CD14-positive monocyte (primary cell): ENCODE results near the gene PSMD1. TPM values are rescaled to one million over a fixed set of nuclear protein-coding genes. Genes with fewer than 3 reads are reported as not detected.

Experiments
- DNase-seq, 3 donors: peaks; one replicate each; pipeline ENCODE4 v3.0.0-alpha.2; 2011 to 2022
- H2AFZ ChIP-seq: 2 replicates; pipeline ENCODE4 v1.6.0; 2012; ENCODE audit warnings: mild to moderate bottlenecking, low read depth, low read length, inconsistent platforms; ENCODE audit not compliant: insufficient read depth, poor library complexity, severe bottlenecking
- H3K27ac ChIP-seq, 2 donors: 1 replicate in 1 of 2; 2 replicates in 1 of 2; pipeline ENCODE4 v1.5.1; 2012 to 2013; ENCODE audit warnings: low read length in 2 of 2, control low read depth in 1 of 2, inconsistent platforms in 1 of 2, low read depth in 1 of 2, mild to moderate bottlenecking in 1 of 2
- H3K27me3 ChIP-seq, 2 donors: one replicate each; pipeline versions ENCODE4 v1.6.0 to v1.6.1; 2011 to 2013; ENCODE audit warnings: low read length in 2 of 2; ENCODE audit not compliant: control insufficient read depth in 2 of 2, insufficient read depth in 2 of 2
- H3K36me3 ChIP-seq, 2 donors: replicated peaks in 1 of 2; 1 replicate in 1 of 2; 2 replicates in 1 of 2; pipeline versions ENCODE4 v1.5.1 to v1.6.1; 2012 to 2013; ENCODE audit warnings: low read length in 2 of 2, control low read depth in 1 of 2, inconsistent platforms in 1 of 2, mild to moderate bottlenecking in 1 of 2; ENCODE audit not compliant: insufficient read depth in 2 of 2, control insufficient read depth in 1 of 2
- H3K4me1 ChIP-seq, 2 donors: 1 replicate in 1 of 2; 2 replicates in 1 of 2; pipeline versions ENCODE4 v1.5.1 to v1.6.1; 2012 to 2013; ENCODE audit warnings: low read length in 2 of 2, control low read depth in 1 of 2, inconsistent platforms in 1 of 2, mild to moderate bottlenecking in 1 of 2, moderate library complexity in 1 of 2; ENCODE audit not compliant: insufficient read depth in 2 of 2, control insufficient read depth in 1 of 2
- H3K4me2 ChIP-seq: replicated peaks from 2 replicates; pipeline ENCODE3; 2012; ENCODE audit warnings: low read length, moderate library complexity, mild to moderate bottlenecking; ENCODE audit not compliant: poor library complexity, severe bottlenecking; ENCODE audit errors: extremely low read depth
- H3K4me3 ChIP-seq, 3 experiments: fragments of 200-600 bp in 1 of 3; sonication (generic) in 1 of 3; replicated peaks in 1 of 3; 1 replicate in 2 of 3; 2 replicates in 1 of 3; pipeline ENCODE4 v1.5.1; 2011 to 2013; ENCODE audit warnings: low read length in 3 of 3, mild to moderate bottlenecking in 3 of 3, control low read depth in 2 of 3, low read depth in 2 of 3, inconsistent platforms in 1 of 3, moderate library complexity in 1 of 3
- H3K79me2 ChIP-seq: 2 replicates; pipeline ENCODE4 v1.6.0; 2012; ENCODE audit warnings: mild to moderate bottlenecking, control low read depth, inconsistent platforms, low read length, moderate library complexity; ENCODE audit not compliant: insufficient read depth
- H3K9ac ChIP-seq: 2 replicates; pipeline ENCODE4 v1.6.0; 2017; ENCODE audit warnings: low read length, mild to moderate bottlenecking; ENCODE audit not compliant: insufficient read depth, poor library complexity, severe bottlenecking
- H3K9me3 ChIP-seq, 2 donors: replicated peaks in 1 of 2; 1 replicate in 1 of 2; 2 replicates in 1 of 2; pipeline versions ENCODE4 v1.5.1 to v1.6.1; 2012 to 2013; ENCODE audit warnings: low read length in 2 of 2, control low read depth in 1 of 2; ENCODE audit not compliant: control insufficient read depth in 1 of 2, insufficient read depth in 1 of 2
- H4K20me1 ChIP-seq: 2 replicates; pipeline ENCODE4 v1.6.0; 2012; ENCODE audit warnings: mild to moderate bottlenecking, low read length, control low read depth, moderate library complexity; ENCODE audit not compliant: insufficient read depth
- H3K27ac Mint-ChIP-seq, 7 donors: one replicate each; pipeline ENCODE4 v1.8.0; 2020; ENCODE audit warnings: mild to moderate bottlenecking in 7 of 7, mixed read lengths in 7 of 7, moderate library complexity in 6 of 7, inconsistent platforms in 2 of 7
- H3K27me3 Mint-ChIP-seq, 3 donors: one replicate each; pipeline ENCODE4 v1.8.0; 2021 to 2022; ENCODE audit warnings: low read depth in 3 of 3, mild to moderate bottlenecking in 3 of 3, mixed read lengths in 3 of 3, moderate library complexity in 3 of 3, inconsistent platforms in 1 of 3
- H3K36me3 Mint-ChIP-seq, 2 donors: one replicate each; pipeline ENCODE4 v1.8.0; 2020; ENCODE audit warnings: mixed read lengths in 2 of 2, inconsistent platforms in 1 of 2, mild to moderate bottlenecking in 1 of 2
- H3K4me1 Mint-ChIP-seq: one replicate; pipeline ENCODE4 v1.8.0; 2020; ENCODE audit warnings: mild to moderate bottlenecking, mixed read lengths
- H3K4me3 Mint-ChIP-seq, 2 donors: one replicate each; pipeline ENCODE4 v1.8.0; 2020; ENCODE audit warnings: mild to moderate bottlenecking in 2 of 2, mixed read lengths in 2 of 2, moderate library complexity in 1 of 2
- H3K9me3 Mint-ChIP-seq, 7 donors: one replicate each; pipeline ENCODE4 v1.8.0; 2020 to 2022; ENCODE audit warnings: mixed read lengths in 7 of 7, mild to moderate bottlenecking in 6 of 7, moderate library complexity in 6 of 7, inconsistent platforms in 2 of 7
- CTCF ChIP-seq: fragments of 200-600 bp; IDR thresholded peaks from one replicate; pipeline ENCODE4 v1.8.0; 2022; ENCODE audit warnings: antibody characterized with exemption, mild to moderate bottlenecking
- WGBS: methylation state at CpG from one replicate; pipeline ENCODE4 v1.1.5; 2013; ENCODE audit warnings: missing lambda C conversion rate; ENCODE audit not compliant: insufficient coverage; 5-methylcytosine and 5-hydroxymethylcytosine counted together
- intact Hi-C, 2 donors: fragments of 100-400 bp; cut with micrococcal nuclease; formaldehyde crosslinking; loops; one replicate each; pipeline versions ENCODE4 v1.15.0 to v1.15.1; 2023
- polyA plus RNA-seq, 3 donors: library from polyadenylated mRNA; depleted of rRNA in 1 of 3; unstranded in 2 of 3; stranded (reverse) in 1 of 3; fragments of 300-500 nt in 2 of 3; fragments of >200 nt in 1 of 3; fragmentation: Illumina TruSeq in 2 of 3; gene quantifications; 1 replicate in 2 of 3; 2 replicates in 1 of 3; pipeline ENCODE4 v1.2.3, GENCODE V29; 2012 to 2021

PSMD1 gene
- polyA plus RNA-seq, 3 donors, result 23.5 to 53.9 (median 37.7) TPM

DNA sequence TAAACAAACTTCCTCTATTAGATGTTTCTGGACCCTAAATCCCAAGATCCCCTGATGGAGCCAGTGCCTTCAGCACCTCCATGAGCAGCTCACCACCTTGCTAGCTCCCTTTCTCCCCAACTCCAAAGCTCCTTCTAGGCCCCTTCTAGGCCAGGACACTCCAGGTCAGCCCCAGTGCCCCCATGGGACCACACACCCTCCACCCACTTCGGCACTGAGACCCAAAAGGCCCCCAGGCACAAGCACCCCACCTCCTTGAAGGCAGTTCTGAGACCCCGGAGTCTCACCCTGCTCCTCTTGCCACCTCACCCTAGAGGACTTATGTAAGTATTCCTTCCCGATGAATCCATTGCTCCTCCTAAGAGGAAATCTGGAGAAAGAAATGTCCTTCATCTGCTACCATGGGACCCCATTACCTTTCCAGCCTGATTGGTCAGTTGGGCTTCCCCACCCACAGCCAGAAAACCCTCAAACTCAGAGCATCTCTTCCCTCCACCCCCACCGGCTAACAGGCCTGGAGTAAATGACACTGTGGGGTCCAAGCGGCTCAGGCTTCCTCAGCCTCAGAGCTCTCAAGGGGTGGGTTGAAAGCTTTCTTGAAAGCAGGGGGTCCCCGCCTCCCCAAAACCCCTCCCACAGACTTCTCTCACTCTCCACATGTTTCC lies 132.0 kb downstream of the PSMD1 start:
- Mint-ChIP-seq H3K36me3 (peaks cover 0 to 2% of the 10 kb centered on the region in 2 donors), H3K4me3 (no peak overlapping the region), H3K27me3 (peaks cover 24 to 26% (median 25%) of the 10 kb centered on the region in 3 donors), H3K27ac (no peak overlapping the region), H3K4me1 (peaks cover 7% of the 10 kb centered on the region), H3K9me3 (no peaks in the 10 kb centered on the region)
- H3K79me2 ChIP-seq, result no peaks in the 10 kb centered on the region
- no peak overlapping the region for H2AFZ ChIP-seq
- no peaks in the 10 kb centered on the region for H3K9me3 ChIP-seq
- peaks cover 0 to 13% of the 10 kb centered on the region in 2 donors for H3K27me3 ChIP-seq
- peaks cover 5% of the 10 kb centered on the region in 2 donors for H3K4me1 ChIP-seq
- H4K20me1 ChIP-seq, result no peaks in the 10 kb centered on the region
- no peaks in the 10 kb centered on the region for H3K36me3 ChIP-seq
- no peak overlapping the region for H3K4me3 ChIP-seq
- TF ChIP-seq CTCF, result no peak
- WGBS, result 91% methylated on average over 3 of the region's 6 CpGs
- intact Hi-C loops, result no loop called here
- H3K9ac ChIP-seq, result no peak overlapping the region
- no peak overlapping the region for H3K4me2 ChIP-seq
- DNase-seq, result no peak
- no peak overlapping the region for H3K27ac ChIP-seq

DNA sequence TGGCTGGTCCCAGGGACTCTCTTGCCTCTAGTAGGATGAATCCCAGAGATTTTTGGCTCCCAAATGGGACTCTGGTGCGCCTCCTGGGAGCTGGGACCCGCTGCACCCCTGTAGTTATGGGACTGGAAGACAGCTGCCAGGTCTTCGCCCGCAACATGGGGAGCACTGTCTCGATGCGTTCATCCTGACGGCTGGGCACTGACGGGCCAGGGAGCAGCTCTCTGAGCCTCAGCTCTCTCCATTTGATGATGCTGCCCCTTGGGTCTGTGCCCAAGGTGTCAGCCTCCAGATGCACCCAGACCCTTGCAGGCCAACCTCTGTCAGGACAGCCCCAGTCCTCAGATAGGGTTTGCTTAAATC lies 132.5 kb downstream of the PSMD1 start:
- H3K9ac ChIP-seq, result no peak overlapping the region
- H3K9me3 Mint-ChIP-seq, result peaks cover 0 to under 1% (median 0%) of the 10 kb centered on the region in 7 donors
- H3K4me3 Mint-ChIP-seq, result no peak overlapping the region
- H3K4me3 ChIP-seq, result no peak overlapping the region
- H2AFZ ChIP-seq, result no peak overlapping the region
- H3K27me3 Mint-ChIP-seq, result peaks cover 25 to 28% (median 27%) of the 10 kb centered on the region in 3 donors
- H3K4me1 ChIP-seq, result peaks cover 5% of the 10 kb centered on the region in 2 donors
- WGBS, result 99% methylated on average over 8 of the region's 8 CpGs
- no peak overlapping the region for H3K27ac ChIP-seq
- no peak for DNase-seq
- intact Hi-C loops, result no loop called here
- H3K36me3 ChIP-seq, result no peaks in the 10 kb centered on the region
- H3K36me3 Mint-ChIP-seq, result peaks cover 0 to 2% of the 10 kb centered on the region in 2 donors
- peaks cover 7% of the 10 kb centered on the region for H3K4me1 Mint-ChIP-seq
- peaks cover 0 to 13% of the 10 kb centered on the region in 2 donors for H3K27me3 ChIP-seq
- H3K27ac Mint-ChIP-seq, result no peak overlapping the region
- no peaks in the 10 kb centered on the region for H3K9me3 ChIP-seq
- no peak for TF ChIP-seq CTCF
- H4K20me1 ChIP-seq, result no peaks in the 10 kb centered on the region
- no peaks in the 10 kb centered on the region for H3K79me2 ChIP-seq
- no peak overlapping the region for H3K4me2 ChIP-seq
